K562 (cell line): ENCODE measurements around the gene NFIC. TPM values are rescaled to one million over a fixed set of nuclear protein-coding genes. Genes with fewer than 3 reads are reported as not detected.
"Not testable (repeated sequence)": the region's sequence is repeated elsewhere in the genome, so short reads cannot be mapped to it uniquely, and the experiment has no call there.

Experiments
- ATAC-seq: fragments of 200-7000 bp; cut with Tn5 transposase; 3 replicates; pipeline ENCODE4 v1.9.1; 2020; ENCODE audit warnings: moderate library complexity
- BruUV-seq: library from RNA; stranded (reverse); fragments of 400-500 nt; replicated peaks from 2 replicates; lab custom pipeline; 2021; lab: Mats Ljungman, UMichigan
- CTCF ChIA-PET: fragments of 300-600 bp; formaldehyde crosslinking; extraction: SDS; loops from one replicate; lab custom pipeline; 2021; ENCODE audit warnings: low intra/inter-chr PET ratio; lab: Yijun Ruan, JAX
- POLR2A ChIA-PET: fragments of 300-600, 350-650 bp; sonication (Branson Sonifier 250); formaldehyde crosslinking; extraction: SDS; loops from one replicate; lab custom pipeline; 2021; ENCODE audit warnings: antibody characterized with exemption, inconsistent platforms; lab: Yijun Ruan, JAX
- DNase-seq, 4 experiments: peaks; one replicate each; pipeline versions ENCODE4 v3.0.0 to v3.0.0-alpha.2; 2011 to 2018; ENCODE audit warnings: low spot score in 3 of 4, mixed read lengths in 3 of 4; ENCODE audit errors: extremely low read depth in 1 of 4
- FAIRE-seq: peaks from 2 replicates; lab custom pipeline; 2011; peaks lifted over from hg19 to GRCh38; lab: Jason Lieb, UNC
- H2AFZ ChIP-seq: 2 replicates; pipeline ENCODE4 v1.6.0; 2011; ENCODE audit warnings: low read depth, low read length, control low read depth, inconsistent platforms
- H3K27ac ChIP-seq: fragments of 200-600 bp; 3 replicates; pipeline ENCODE4 v1.8.0; 2011; ENCODE audit warnings: low read depth, mild to moderate bottlenecking, control low read depth, inconsistent platforms, low read length, moderate library complexity, mixed read lengths; ENCODE audit errors: extremely low read depth
- H3K27me3 ChIP-seq, 2 experiments: fragments of 300-600 bp in 1 of 2; 2 replicates in 1 of 2; 3 replicates in 1 of 2; pipeline versions ENCODE4 v1.6.0 to v1.8.0; 2011; ENCODE audit warnings: inconsistent platforms in 2 of 2, low read length in 2 of 2, mild to moderate bottlenecking in 1 of 2, mixed read lengths in 1 of 2, moderate library complexity in 1 of 2; ENCODE audit not compliant: control insufficient read depth in 2 of 2, insufficient read depth in 2 of 2
- H3K36me3 ChIP-seq: fragments of 300-600 bp; 3 replicates; pipeline ENCODE4 v1.8.0; 2011; ENCODE audit warnings: mild to moderate bottlenecking, low read length, inconsistent platforms; ENCODE audit not compliant: control insufficient read depth, insufficient read depth
- H3K4me1 ChIP-seq, 2 experiments: fragments of 200-600 bp in 1 of 2; replicated peaks in 1 of 2; 2 replicates in 1 of 2; 3 replicates in 1 of 2; pipeline versions ENCODE4 v1.5.1 to v1.8.0; 2011; ENCODE audit warnings: inconsistent platforms in 2 of 2, low read length in 2 of 2, mild to moderate bottlenecking in 1 of 2, mixed read lengths in 1 of 2, moderate library complexity in 1 of 2; ENCODE audit not compliant: control insufficient read depth in 2 of 2, insufficient read depth in 2 of 2
- H3K4me2 ChIP-seq: 2 replicates; pipeline ENCODE4 v1.6.1; 2011; ENCODE audit warnings: low read length, control low read depth, inconsistent platforms, mixed read lengths; ENCODE audit not compliant: insufficient read depth
- H3K4me3 ChIP-seq: fragments of 200-600 bp; sonication (generic), shearing (Covaris generic); 2 replicates; pipeline ENCODE4 v1.5.1; 2016; ENCODE audit warnings: control low read depth, inconsistent platforms
- H3K79me2 ChIP-seq: fragments of 200-600 bp; 3 replicates; pipeline ENCODE4 v1.8.0; 2011; ENCODE audit warnings: low read length, inconsistent platforms; ENCODE audit not compliant: control insufficient read depth, insufficient read depth
- H3K9ac ChIP-seq, 2 experiments: 2 replicates each; pipeline versions ENCODE4 v1.6.0 to v1.6.1; 2011; ENCODE audit warnings: low read depth in 2 of 2, low read length in 2 of 2, control low read depth in 1 of 2, inconsistent platforms in 1 of 2, mild to moderate bottlenecking in 1 of 2, mixed read lengths in 1 of 2; ENCODE audit not compliant: insufficient read depth in 1 of 2
- H3K9me1 ChIP-seq: one replicate; pipeline ENCODE4 v1.6.0; 2011; ENCODE audit warnings: inconsistent platforms, mild to moderate bottlenecking, low read length, moderate library complexity; ENCODE audit not compliant: control insufficient read depth, insufficient read depth
- H3K9me3 ChIP-seq: replicated peaks from 2 replicates; pipeline ENCODE4 v1.5.1; 2011; ENCODE audit warnings: low read depth, low read length, inconsistent platforms; ENCODE audit not compliant: control insufficient read depth, insufficient read depth
- H4K20me1 ChIP-seq: replicated peaks from 2 replicates; pipeline ENCODE4 v1.6.1; 2011; ENCODE audit warnings: low read length, inconsistent platforms, mixed read lengths; ENCODE audit not compliant: control insufficient read depth, insufficient read depth
- CEBPB ChIP-seq: fragments of 450-650 bp; IDR thresholded peaks from 2 replicates; pipeline ENCODE4 v1.6.1; 2016; ENCODE audit warnings: missing genetic modification characterization, missing compliant biosample characterization
- CEBPG ChIP-seq, 3 experiments: fragments of 200-800 bp in 1 of 3; sonication (Bioruptor generic) in 1 of 3; sonication (generic) in 1 of 3; formaldehyde crosslinking in 1 of 3; IDR thresholded peaks in 2 of 3; conservative IDR thresholded peaks in 1 of 3; 2 replicates each; pipeline versions ENCODE4 v1.6.1 to v1.8.0; 2016 to 2022; ENCODE audit warnings: missing compliant biosample characterization in 2 of 3, missing genetic modification characterization in 2 of 3, mild to moderate bottlenecking in 1 of 3, missing genetic modification reagents in 1 of 3
- KLF1 ChIP-seq: fragments of 450-650 bp; IDR thresholded peaks from 2 replicates; pipeline ENCODE4 v1.6.1; 2016; ENCODE audit warnings: missing genetic modification characterization, missing compliant biosample characterization
- RBM34 ChIP-seq: fragments of 200-400 bp; formaldehyde crosslinking; IDR thresholded peaks from 2 replicates; pipeline ENCODE4 v1.6.1; 2018; ENCODE audit warnings: low read length, borderline replicate concordance; ENCODE audit not compliant: insufficient read depth
- ZKSCAN1 ChIP-seq: fragments of 150-350 bp; IDR thresholded peaks from 2 replicates; pipeline ENCODE4 v1.6.1; 2016; ENCODE audit warnings: low read depth, low read length
- WGBS: fragments of 100-300 bp; shearing (Covaris generic); methylation state at CpG from one replicate; pipeline ENCODE4 v1.1.6; 2016; ENCODE audit warnings: low coverage, mixed read lengths; ENCODE audit not compliant: insufficient coverage; ENCODE audit errors: missing lambda C conversion rate; 5-methylcytosine and 5-hydroxymethylcytosine counted together
- in situ Hi-C: fragments of 300-500 bp; cut with MboI; formaldehyde crosslinking; loops from 4 replicates; pipeline ENCODE4 v1.15.0; 2018; ENCODE audit warnings: inconsistent platforms, mixed read lengths
- intact Hi-C: fragments of 100-400 bp; cut with micrococcal nuclease; formaldehyde crosslinking; loops from 2 replicates; pipeline ENCODE4 v1.14.2; 2022
- polyA plus RNA-seq, 8 experiments: library from polyadenylated mRNA; depleted of rRNA in 4 of 8; stranded (reverse) in 5 of 8; unstranded in 3 of 8; fragments of >200 nt; fragmentation: Nextera tagmentation in 2 of 8; fragmentation: Illumina TruSeq in 1 of 8; extraction: Ambion mirVana in 2 of 8; extraction: Trizol in 1 of 8; gene quantifications; 2 replicates each; pipeline versions ENCODE4 v1.2.1 to v1.2.3, GENCODE V29; 2011 to 2014; ENCODE audit warnings: inconsistent platforms in 1 of 8, missing spikeins in 1 of 8
- total RNA-seq, 7 experiments: library from RNA; depleted of rRNA in 6 of 7; stranded (reverse); fragments of >200 nt in 6 of 7; fragmentation: Illumina TruSeq in 2 of 7; extraction: Trizol in 2 of 7; gene quantifications; 2 replicates each; pipeline versions ENCODE4 v1.2.1 to v1.2.3, GENCODE V29; 2011 to 2021; ENCODE audit warnings: low replicate concordance in 1 of 7
- TF ChIP-seq, protein P1 (sequence below): sonication (generic); formaldehyde crosslinking; IDR thresholded peaks from 2 replicates; pipeline ENCODE4 v1.8.0; 2022; ENCODE audit warnings: mild to moderate bottlenecking, low read depth, missing genetic modification reagents

Gene NFIC
- total and polyA plus RNA-seq, 9 of the 15 experiments (the other 6 are each of a cell fraction or from before 2014, with no cell fraction given) = 0.71 to 62.1 (median 6.9) TPM

DNA sequence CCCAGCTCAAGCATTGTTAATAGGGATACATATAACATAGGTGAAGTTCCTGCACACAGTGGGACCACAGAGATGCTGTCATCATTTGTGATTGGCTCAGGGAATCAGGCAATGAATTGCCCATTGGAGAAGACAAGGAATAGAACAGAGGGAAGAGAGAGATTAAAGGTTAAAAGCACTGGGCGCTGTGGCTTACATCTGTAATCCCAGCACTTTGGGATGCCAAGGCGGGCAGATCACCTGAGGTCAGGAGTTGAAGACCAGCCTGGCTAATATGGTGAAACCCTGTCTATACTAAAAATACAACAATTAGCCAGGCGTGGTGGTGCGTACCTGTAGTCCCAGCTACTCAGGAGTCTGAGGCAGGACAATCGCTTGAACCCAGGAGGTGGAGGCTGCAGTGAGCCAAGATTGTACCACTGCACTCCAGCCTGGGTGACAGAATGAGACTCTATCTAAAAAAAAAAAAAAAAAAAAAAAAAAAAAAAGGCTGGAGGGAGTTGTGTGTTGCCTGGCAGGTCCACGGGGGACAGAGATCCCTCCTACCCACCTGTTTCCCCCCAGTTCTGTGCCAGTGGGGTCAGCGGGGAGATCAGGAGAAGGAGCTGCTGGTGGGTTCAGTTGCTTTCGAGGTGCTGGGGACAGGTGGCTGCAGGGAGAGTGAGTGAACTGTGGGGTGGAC is 31.5 kb upstream of the NFIC start:
- WGBS = 7% methylated on average over 8 of the region's 8 CpGs
- BruUV-seq, H3K9me3 ChIP-seq, H3K27ac ChIP-seq, intact Hi-C loops, CTCF ChIA-PET, H2AFZ ChIP-seq, FAIRE-seq, H3K79me2 ChIP-seq, H3K4me2 ChIP-seq, ATAC-seq, in situ Hi-C loops, H4K20me1 ChIP-seq, H3K36me3 ChIP-seq, H3K4me3 ChIP-seq, DNase-seq, H3K9me1 ChIP-seq: not testable (repeated sequence)
- Histone ChIP-seq H3K4me1 (peaks cover 0 to 10% of the 10 kb centered on the region in 2 experiments; a peak in 2 of 5 replicates), H3K27me3 (peaks cover 4 to 25% of the 10 kb centered on the region in 2 experiments), H3K9ac (peak overlapping the region in 1 of 2 experiments; percentile 58; a peak in 1 of 4 replicates)
- TF ChIP-seq ZKSCAN1 = peak; percentile 77
- POLR2A ChIA-PET = interaction anchor here (0.6 kb wide), 1 partner anchor 274 kb away, joined by 3 read pairs; no protein-coding TSS in a partner anchor

DNA sequence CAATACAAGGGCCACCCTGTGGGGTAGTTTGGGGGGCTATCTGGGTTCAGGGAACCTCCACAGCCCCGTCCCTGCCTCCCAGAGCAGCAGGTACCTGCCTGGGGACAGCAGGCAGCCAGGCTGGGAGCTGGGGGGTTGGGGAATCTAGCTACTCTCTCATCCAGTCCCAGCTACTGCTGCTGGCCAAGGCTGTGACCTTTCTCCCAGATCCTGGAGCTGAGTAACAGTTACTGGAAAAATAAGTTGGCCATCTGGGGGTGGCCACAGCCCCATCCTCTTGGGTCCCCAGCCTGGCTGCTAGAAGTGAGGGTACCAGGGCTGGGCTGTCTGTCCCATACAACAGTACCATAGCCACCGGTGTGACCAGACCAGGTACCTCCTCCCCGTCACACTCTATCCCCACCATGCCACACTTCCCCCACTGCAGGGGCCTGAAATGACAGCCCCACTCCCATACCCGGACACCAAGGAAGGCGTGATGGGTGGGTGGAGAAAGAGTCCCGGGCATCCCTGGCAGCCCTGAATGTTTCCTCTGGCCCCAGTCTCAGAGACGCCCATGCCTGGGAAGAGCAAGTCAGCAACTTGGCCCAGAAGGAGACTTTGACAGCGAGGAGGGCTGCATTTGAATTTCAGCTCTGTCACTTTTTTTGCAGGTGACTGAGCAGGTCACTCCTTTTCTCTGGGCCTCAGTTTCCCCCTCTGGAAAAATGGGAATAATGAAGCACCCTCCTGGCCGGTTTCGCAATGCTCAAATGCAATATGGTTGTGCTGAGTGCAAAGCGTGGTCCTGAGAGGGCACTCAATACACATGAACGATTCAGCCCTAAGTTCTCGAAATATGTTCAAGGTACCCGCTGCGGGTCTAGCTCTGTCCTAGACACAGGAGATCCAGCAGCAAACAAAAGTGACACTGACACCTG is 30.7 kb upstream of the NFIC start:
- in situ Hi-C loops (no loop called here), intact Hi-C loops (no loop called here)
- DNase-seq = no peak
- 7% methylated on average over 15 of the region's 15 CpGs for WGBS
- Histone ChIP-seq H3K36me3 (no peaks in the 10 kb centered on the region), H3K27ac (no peak overlapping the region), H3K9me1 (no peaks in the 10 kb centered on the region), H4K20me1 (peaks cover 4% of the 10 kb centered on the region; the same call in 1 of the 2 replicates), H2AFZ (no peak overlapping the region), H3K9me3 (no peaks in the 10 kb centered on the region), H3K27me3 (peaks cover 0 to 21% of the 10 kb centered on the region in 2 experiments; a peak in 3 of 5 replicates), H3K79me2 (no peaks in the 10 kb centered on the region), H3K4me2 (no peak overlapping the region), H3K4me3 (no peak overlapping the region), H3K9ac (peak overlapping the region in 1 of 2 experiments; percentile 58; a peak in 2 of 4 replicates), H3K4me1 (peaks cover 0 to 13% of the 10 kb centered on the region in 2 experiments; a peak in 2 of 5 replicates)
- POLR2A ChIA-PET = interaction anchor here (0.6 to 1.0 kb wide), 2 partner anchors 9 to 275 kb away, joined by 3 to 4 read pairs; no protein-coding TSS in a partner anchor
- peak; percentile 25; the same call in 2 of the 3 replicates for ATAC-seq
- CTCF ChIA-PET = no interaction called here
- TF ChIP-seq CEBPG (CRISPR knock-in tag; IDR thresholded peaks at IDR 0.05) (0 out of 2 replicates have a peak, but pooled peaks have one; percentile 17), CEBPG (tag; conservative IDR thresholded peaks at IDR 0.05 in 1 of 2, IDR thresholded peaks at IDR 0.05 in 1 of 2) (peak in 1 of 2 experiments; percentile 49; a peak in 2 of 4 replicates), CEBPB (peak; percentile 80), KLF1 (tag) (no peak), RBM34 (no peak)
- TF ChIP-seq, protein P1, sequence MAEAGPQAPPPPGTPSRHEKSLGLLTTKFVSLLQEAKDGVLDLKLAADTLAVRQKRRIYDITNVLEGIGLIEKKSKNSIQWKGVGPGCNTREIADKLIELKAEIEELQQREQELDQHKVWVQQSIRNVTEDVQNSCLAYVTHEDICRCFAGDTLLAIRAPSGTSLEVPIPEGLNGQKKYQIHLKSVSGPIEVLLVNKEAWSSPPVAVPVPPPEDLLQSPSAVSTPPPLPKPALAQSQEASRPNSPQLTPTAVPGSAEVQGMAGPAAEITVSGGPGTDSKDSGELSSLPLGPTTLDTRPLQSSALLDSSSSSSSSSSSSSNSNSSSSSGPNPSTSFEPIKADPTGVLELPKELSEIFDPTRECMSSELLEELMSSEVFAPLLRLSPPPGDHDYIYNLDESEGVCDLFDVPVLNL (CRISPR knock-in tag) = no peak
- peak; percentile 73 for FAIRE-seq
- no TSS peak for BruUV-seq
